HG03103 (cell line): ENCODE data around the gene ZPBP.

Source experiments
- ATAC-seq: cut with Tn5 transposase; IDR thresholded peaks from one replicate; pipeline ENCODE4 v1.9.1; 2021; ENCODE audit warnings: low read depth; ENCODE audit not compliant: unreplicated experiment

The ZPBP gene

DNA sequence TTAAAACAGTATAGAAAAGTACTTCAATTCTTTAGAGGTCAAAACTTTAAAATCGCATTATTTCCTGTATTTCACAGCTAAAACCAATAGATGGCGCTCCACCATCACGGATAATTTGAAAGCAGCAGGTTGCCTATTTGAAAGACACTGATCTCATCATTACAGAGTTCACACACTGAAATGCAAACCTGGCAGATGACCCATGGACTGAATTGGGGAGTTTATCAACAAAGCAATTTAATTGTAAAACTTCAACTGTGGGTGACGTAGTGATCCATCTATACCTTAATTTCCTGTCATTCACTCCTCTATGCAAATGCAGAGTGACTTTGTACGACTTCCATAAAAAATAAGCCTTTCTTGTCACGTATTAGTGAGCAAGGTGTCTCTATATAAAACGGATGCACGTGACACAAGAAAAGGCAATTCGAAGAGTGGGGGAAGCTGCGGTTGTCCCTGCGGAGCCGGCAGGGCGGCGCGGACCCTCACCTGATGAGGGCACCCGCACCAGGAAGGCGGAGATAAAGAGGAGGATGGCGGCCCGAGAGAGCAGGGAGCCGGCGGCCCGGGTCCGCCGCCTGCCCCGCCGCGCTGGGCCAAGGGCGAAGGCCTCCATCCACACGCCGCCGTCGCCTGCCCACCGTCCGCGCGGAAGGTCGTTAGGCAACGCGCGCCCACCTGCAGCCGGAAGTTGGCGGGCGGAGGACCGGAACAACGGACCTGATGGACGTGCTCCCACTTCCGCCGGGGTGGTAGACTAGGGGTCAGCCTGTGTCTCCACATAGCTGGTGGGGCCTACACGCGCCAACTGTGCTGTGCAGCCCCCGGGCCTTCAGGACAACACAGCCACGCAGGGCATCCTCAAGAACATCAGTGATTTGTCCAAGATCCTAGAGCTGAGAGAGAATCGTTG is at the start of gene ZPBP:
ZPBP (minus strand) TSS at position 668 of the 913 bp plus-strand sequence; CDS start at position 616, 52 bp downstream.
- peak; percentile 60 for ATAC-seq

- peak; percentile 38 for ATAC-seq
These were observed 49.5 kb upstream of the ZPBP start for GRCh38 chr7:50142425-50143017.

GRCh38 chr7:50141854-50142253 is 48.8 kb upstream of the ZPBP start:
- ATAC-seq: no peak

GRCh38 chr7:50141131-50141530 is 48.1 kb upstream of the ZPBP start:
- no peak for ATAC-seq

DNA sequence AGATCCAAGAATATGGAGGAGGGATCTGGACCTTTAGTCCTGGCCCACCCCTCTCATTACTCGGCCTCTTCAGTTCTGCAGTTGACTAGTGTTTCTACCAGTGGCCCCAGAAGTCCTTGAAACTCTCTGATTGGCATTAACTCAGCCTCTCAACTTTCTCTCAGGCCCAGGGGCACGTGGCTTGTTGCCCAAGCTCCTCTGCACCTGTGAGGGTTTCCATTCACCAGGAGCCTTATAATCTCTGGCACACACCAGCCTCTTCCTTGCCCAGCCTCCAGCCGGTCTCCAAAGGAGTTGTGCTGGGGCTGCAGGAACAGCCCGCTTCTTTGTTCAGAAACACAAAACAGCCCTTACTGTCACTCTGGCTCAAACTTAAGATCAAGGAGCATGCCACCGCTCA is 47.6 kb upstream of the ZPBP start:
- no peak for ATAC-seq

GRCh38 chr7:50138101-50138500 is 45.1 kb upstream of the ZPBP start:
- no peak for ATAC-seq

GRCh38 chr7:50125766-50126165 is 32.7 kb upstream of the ZPBP start:
- ATAC-seq: no peak

DNA sequence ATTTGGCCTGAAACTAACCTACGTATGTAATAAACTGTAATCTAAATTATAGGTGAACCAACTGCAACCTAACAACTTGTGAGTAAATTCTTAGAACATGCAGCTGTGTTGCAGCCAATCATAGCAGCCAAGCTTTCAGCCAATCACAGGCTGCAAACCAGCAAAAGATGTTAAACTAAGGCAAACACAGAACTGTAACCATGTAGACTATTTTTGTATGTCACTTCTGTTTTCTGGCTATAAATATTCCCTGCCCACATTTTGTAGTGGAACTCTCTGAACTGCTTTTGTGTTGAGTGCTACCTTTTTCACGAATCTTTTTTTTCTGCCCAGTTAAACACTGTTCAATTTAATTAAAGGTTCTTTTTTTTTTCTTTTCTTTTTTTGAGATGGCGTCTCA is 28.2 kb upstream of the ZPBP start:
- peak; percentile 83 for ATAC-seq

- peak; percentile 86 for ATAC-seq
These were observed 27.0 kb upstream of the ZPBP start for GRCh38 chr7:50119815-50120637.

- no peak for ATAC-seq
These were observed 19.2 kb upstream of the ZPBP start for GRCh38 chr7:50112250-50112649.

DNA sequence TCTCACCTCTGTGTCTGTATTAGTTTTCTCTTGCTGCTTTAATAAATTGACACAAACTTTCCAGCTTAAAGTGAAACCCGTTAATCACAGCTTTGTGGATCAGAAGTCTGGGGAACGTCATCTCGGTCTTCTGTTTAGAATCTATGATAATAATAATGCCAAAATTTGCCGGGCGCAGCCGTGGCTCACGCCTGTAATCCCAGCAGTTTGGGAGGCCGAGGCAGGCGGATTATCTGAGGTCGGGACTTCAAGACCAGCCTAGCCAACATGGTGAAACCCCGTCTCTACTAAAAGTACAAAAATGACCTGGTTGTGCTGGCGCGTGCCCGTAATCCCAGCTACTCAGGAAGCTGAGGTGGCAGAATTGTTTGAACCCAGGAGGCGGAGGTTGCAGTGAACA is 8.8 kb upstream of the ZPBP start:
- ATAC-seq: no peak

GRCh38 chr7:50095634-50096033 is 2.6 kb upstream of the ZPBP start:
- ATAC-seq: no peak

DNA sequence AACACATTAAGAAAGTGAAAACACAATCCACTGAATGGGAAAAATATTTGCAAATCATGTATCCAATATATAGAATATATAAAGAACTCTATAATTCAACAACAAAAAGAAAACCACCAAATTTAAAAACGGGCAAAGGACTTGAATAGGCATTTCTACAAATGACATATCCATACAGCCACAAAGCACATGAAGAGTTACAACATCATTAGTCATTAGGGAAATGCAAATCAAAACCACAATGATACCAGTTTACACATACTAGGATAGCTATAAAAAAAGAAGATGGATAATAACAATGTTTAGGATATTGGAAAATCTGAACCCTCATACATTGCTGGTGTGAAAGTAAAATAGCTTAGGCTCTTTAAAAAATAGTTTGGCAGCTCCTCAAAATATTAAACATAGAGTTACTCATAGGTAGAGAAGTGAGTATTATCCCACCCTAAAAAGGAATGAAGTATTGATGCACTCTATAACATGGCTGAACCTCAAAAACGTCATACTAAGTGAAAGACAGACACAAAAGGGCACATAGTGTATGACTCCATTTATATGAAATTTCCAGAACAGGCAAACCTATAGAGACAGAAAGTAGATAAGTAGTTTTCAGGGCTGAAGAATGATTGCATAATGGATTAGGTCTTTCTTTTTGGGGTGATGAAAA is 4.5 kb downstream of the ZPBP start:
- no peak for ATAC-seq

GRCh38 chr7:50085344-50085743 is 7.7 kb downstream of the ZPBP start:
- no peak for ATAC-seq

- ATAC-seq: no peak
These were observed 20.0 kb downstream of the ZPBP start for GRCh38 chr7:50073093-50073492.

GRCh38 chr7:50069613-50070012 is 23.4 kb downstream of the ZPBP start:
- peak; percentile 90 for ATAC-seq

- peak; percentile 57 for ATAC-seq
These were observed 24.0 kb downstream of the ZPBP start for GRCh38 chr7:50068850-50069551.

GRCh38 chr7:50068026-50068425 is 25.0 kb downstream of the ZPBP start:
- ATAC-seq: no peak

DNA sequence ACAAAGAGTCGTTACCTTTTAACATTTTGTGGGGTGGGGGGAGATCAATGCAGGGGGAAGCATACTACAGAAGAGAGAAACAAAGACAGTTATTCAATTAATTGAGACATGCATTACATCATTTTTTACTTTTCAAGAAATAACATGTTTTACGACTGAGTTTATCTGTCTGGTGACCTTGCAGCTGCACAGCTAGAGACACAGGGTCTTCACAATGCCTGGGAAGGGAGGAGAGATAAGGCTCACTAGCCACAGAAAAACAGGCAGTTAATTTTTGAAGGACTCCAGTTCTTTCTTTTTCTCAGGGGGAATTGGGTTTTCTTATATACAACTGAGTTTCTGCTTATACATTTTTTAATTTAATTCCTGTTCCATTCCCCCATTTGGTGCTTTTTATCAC is 30.1 kb downstream of the ZPBP start:
- no peak for ATAC-seq

DNA sequence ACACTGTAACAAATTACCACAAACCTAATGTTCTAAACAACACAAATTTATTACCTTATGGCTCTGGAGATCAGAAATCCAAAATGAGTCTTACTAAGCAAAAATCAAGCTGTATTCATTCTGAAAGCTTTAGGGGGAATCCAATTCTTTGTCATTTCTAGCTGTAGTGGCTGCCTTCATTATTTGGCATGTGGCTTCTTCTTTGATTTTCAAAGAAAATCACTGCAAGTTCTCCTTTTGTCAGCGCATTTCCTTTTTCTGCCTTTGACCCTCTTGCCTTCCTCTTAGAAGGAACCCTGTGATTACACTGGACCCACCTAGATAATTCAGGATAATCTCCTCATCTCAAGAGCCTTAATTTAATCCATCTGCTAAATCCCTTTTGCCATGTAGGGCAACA is 36.9 kb downstream of the ZPBP start:
- ATAC-seq: no peak
